ENCODE measurements around the gene DTNB.

- TF ChIP-seq POLR2A (IDR thresholded peaks at IDR 0.05) (no peak), CTCF (IDR thresholded peaks at IDR 0.05) (no peak), EP300 (IDR thresholded peaks at IDR 0.05) (no peak)
Measured at GRCh38 chr2:25361261-25362048, 311.9 kb downstream of the DTNB start.

Data from gastroesophageal sphincter (tissue), 3 donors.